ENCODE results near the gene DNAH3.
"Not testable (repeated sequence)": the region's sequence is repeated elsewhere in the genome, so short reads cannot be mapped to it uniquely, and the experiment has no call there.

The DNAH3 gene

DNA sequence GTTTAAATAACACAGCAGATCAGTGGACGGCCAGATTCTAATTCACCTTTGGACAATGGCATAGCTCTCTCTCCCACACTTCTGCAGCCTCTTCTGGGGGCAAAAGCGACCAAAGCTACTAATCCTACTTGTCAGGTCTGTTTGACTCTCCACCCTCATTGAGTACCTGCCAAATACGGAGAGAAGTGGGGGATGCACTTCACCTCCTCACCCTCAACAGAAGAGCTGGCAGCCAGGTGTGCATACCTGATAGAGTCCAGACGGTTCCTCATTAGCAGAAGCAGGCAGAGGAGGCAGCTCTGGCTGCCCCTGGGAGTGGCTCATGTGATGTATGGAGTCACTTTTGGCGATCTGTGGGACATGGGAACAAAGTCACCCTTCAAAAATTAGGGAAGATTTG is 4.9 kb downstream of the DNAH3 start:
- TF ChIP-seq POLR2AphosphoS5 (IDR thresholded peaks at IDR 0.05; ENCODE audit: low read depth, low read length) (no peak), POLR2A (IDR thresholded peaks at IDR 0.05; ENCODE audit: low read depth, low read length) (no peak), TAF1 (IDR thresholded peaks at IDR 0.05; ENCODE audit: borderline replicate concordance, low read depth, low read length) (no peak)
- no peak for DNase-seq (ENCODE audit: insufficient read length)
- no peak for FAIRE-seq

DNA sequence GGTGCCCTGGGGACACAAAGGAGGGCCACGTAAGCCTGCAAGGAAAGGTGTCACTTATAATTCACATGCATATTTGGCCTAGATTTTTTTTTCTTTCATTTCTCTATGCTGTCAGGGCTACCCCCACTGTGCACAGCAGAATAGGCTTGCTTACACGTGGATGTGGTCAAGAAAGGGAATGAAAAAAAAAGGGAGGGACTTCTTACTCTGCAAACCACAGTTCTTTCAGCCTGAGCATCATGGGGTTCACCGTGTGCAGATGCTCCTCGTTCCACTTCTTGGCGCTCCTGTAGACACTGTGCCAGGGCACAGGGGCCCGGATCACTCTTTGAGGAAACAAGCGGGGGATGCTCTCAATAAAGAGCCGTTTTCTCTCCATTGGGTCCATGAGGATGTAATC is 16.6 kb downstream of the DNAH3 start:
- no peak for TF ChIP-seq TAF1 (IDR thresholded peaks at IDR 0.05; ENCODE audit: borderline replicate concordance, low read depth, low read length)
- TF ChIP-seq POLR2AphosphoS5 (IDR thresholded peaks at IDR 0.05; ENCODE audit: low read depth, low read length) = no peak
- TF ChIP-seq POLR2A (IDR thresholded peaks at IDR 0.05; ENCODE audit: low read depth, low read length) = no peak
- FAIRE-seq = no peak
- DNase-seq (ENCODE audit: insufficient read length) = no peak

DNA sequence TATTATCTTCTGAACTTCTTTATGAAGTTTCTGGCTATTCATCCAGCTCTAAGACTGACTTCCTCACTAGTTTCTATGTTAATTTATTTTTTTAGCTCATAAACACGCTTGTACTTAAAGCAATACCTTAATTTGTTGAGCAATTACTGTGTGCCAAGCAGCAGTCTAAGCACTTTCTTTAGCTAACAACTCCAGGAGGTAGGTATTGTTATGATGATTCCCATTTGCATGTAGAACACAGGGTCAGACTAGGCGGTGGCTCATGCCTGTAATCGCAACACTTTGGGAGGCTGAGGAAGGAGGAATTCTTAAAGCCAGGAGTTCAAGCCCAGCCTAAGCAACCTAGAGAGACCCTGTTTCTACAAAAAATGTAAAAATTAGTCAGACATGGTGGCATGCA is 19.8 kb downstream of the DNAH3 start:
- DNase-seq (ENCODE audit: insufficient read length) = no peak
- TF ChIP-seq TAF1 (IDR thresholded peaks at IDR 0.05; ENCODE audit: borderline replicate concordance, low read depth, low read length) (no peak), POLR2AphosphoS5 (IDR thresholded peaks at IDR 0.05; ENCODE audit: low read depth, low read length) (no peak), POLR2A (IDR thresholded peaks at IDR 0.05; ENCODE audit: low read depth, low read length) (no peak)
- FAIRE-seq = no peak

DNA sequence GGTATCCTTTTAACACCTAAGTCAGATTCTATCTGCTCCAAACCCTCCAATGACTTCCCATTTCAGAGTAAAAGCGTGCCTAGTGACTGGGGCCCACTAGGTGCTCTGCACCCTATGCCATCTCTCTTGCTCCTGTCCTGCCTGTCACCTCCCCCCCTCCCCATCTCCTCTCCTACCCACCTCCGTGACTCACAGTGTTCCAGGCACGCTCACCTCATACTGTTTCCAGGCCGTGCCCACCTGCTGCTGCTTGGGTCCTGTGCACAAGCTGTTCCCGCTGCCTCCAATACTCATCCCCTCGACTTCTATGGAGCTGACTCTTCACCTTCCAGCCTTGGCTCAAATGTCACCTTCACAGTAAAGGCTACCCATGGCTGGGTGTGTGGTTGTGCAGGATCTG is 21.7 kb downstream of the DNAH3 start:
- DNase-seq (ENCODE audit: insufficient read length) (no peak), FAIRE-seq (no peak)
- TF ChIP-seq TAF1 (IDR thresholded peaks at IDR 0.05; ENCODE audit: borderline replicate concordance, low read depth, low read length) (no peak), POLR2AphosphoS5 (IDR thresholded peaks at IDR 0.05; ENCODE audit: low read depth, low read length) (no peak), POLR2A (IDR thresholded peaks at IDR 0.05; ENCODE audit: low read depth, low read length) (no peak)

DNA sequence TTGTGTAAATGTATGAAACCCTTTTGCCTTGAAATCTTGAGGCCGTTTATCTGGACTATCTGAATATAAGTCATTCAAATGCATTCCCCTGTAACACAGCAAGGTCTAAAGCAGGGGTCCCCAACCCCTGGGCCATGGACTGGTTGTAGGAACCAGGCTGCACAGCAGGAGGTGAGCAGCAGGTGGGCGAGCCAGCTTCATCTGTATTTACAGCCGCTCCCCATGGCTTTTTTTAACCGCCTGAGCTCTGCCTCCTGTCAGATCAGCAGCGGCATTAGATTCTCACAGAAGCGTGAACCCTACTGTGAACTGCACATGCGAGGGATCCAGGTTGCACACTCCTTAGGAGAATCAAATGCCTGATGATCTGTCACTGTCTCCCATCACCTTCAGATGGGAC is 24.1 kb downstream of the DNAH3 start:
- FAIRE-seq (no peak), DNase-seq (ENCODE audit: insufficient read length) (no peak)

DNA sequence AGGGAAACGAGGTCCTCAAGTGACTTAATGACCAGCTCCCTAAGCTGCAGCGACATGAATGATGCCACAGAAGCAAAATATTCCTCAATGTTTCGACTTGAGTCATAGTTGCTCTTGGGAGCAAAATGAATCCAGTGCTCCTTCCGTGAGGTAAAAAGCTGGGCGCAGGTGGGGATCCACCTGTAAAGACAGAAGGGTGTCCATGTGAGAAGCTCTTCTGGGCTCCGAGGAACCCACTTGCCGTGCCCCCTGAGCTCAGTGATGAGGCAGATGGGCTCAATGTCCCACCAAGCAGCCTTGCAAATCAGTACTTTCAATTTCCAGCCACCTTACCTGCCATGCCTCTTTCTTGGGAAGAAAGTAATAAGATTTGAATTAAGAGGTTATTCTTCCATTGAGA is 25.5 kb downstream of the DNAH3 start:
- TF ChIP-seq TAF1 (IDR thresholded peaks at IDR 0.05; ENCODE audit: borderline replicate concordance, low read depth, low read length) = no peak
- no peak for TF ChIP-seq POLR2A (IDR thresholded peaks at IDR 0.05; ENCODE audit: low read depth, low read length)
- no peak for TF ChIP-seq POLR2AphosphoS5 (IDR thresholded peaks at IDR 0.05; ENCODE audit: low read depth, low read length)
- FAIRE-seq = no peak

More for the DNA sequence above, 24.1 kb downstream of the DNAH3 start:
- no peak for TF ChIP-seq TAF1 (IDR thresholded peaks at IDR 0.05; ENCODE audit: borderline replicate concordance, low read depth, low read length)
- no peak for TF ChIP-seq POLR2AphosphoS5 (IDR thresholded peaks at IDR 0.05; ENCODE audit: low read depth, low read length)
- TF ChIP-seq POLR2A (IDR thresholded peaks at IDR 0.05; ENCODE audit: low read depth, low read length) = no peak

DNA sequence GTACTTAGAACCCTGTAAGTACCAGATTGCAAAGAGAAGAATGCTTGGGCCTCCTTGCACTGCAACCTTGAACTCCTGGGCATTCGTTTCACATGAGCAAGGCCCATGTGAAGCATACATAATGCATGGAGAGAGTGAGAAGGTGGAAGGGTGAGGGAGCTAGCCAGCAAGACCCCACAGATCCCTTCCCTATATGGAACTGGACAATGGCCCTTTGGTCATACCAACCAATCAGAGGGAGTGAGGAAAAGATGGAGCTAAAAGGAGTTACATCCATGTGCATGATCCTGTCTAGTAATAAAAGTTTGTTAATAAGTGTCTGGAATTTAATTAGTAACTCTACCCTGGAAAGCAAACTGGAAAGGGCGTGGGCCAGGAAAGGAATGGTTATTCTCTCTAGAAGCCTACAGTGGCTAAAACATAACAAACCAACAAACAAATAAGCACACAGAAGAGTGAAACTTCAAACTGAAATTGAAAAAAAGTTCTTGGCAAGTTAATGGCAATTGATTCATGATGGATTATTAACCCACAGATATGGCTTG is 29.6 kb downstream of the DNAH3 start:
- DNase-seq (ENCODE audit: insufficient read length) = no peak
- no peak for TF ChIP-seq POLR2AphosphoS5 (IDR thresholded peaks at IDR 0.05; ENCODE audit: low read depth, low read length)
- TF ChIP-seq POLR2A (IDR thresholded peaks at IDR 0.05; ENCODE audit: low read depth, low read length) = no peak
- no peak for TF ChIP-seq TAF1 (IDR thresholded peaks at IDR 0.05; ENCODE audit: borderline replicate concordance, low read depth, low read length)
- FAIRE-seq = no peak

More for the DNA sequence above, 25.5 kb downstream of the DNAH3 start:
- no peak for DNase-seq (ENCODE audit: insufficient read length)

DNA sequence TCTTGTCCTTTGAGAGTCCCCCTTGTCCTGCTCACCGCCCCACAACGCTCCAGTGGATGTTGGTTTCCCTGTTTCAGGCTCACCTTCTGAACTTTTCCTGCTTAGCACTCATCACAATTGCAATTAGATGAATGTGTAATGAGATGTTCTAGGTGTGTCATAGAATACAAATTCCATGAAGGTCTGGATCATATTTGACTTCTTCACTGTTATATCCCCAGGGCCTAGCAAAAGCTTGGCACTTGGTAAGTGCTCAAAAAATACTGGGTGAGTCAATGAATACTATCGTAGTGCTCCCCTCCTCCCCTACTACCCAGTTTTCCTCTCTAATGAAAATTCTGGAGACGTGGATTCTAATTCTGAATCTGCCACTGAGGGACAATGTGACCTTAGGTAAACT is 33.1 kb downstream of the DNAH3 start:
- DNase-seq (ENCODE audit: insufficient read length) (no peak), FAIRE-seq (no peak)
- TF ChIP-seq POLR2A (IDR thresholded peaks at IDR 0.05; ENCODE audit: low read depth, low read length) (no peak), POLR2AphosphoS5 (IDR thresholded peaks at IDR 0.05; ENCODE audit: low read depth, low read length) (no peak), TAF1 (IDR thresholded peaks at IDR 0.05; ENCODE audit: borderline replicate concordance, low read depth, low read length) (no peak)

DNA sequence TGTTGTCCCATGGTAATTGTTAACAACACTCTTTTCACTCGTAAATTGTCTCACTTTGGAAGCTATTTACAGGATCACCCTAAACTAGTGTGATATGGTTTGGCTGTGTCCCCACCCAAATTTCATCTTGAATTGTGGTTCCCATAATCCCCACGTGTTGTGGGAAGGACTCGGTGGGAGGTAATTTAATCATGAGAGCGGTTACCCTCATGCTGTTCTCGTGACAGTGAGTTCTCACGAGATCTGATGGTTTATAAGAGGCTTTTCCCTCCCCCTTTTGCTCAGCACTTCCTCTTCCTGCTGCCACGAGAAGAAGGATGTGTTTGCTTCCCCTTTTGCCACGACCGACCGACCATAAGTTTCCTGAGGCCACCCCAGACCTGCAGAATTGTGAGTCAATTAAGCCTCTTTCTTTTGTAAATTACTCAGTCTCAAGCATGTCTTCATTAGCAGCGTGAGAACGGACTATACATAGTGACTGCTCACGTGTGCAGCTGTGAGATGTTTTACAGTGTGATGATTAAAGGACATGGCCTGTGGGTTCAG is 34.4 kb downstream of the DNAH3 start:
- peak; percentile 17 for FAIRE-seq
- DNase-seq (ENCODE audit: insufficient read length) = no peak
- TF ChIP-seq TAF1 (IDR thresholded peaks at IDR 0.05; ENCODE audit: borderline replicate concordance, low read depth, low read length) (no peak), POLR2A (IDR thresholded peaks at IDR 0.05; ENCODE audit: low read depth, low read length) (no peak), POLR2AphosphoS5 (IDR thresholded peaks at IDR 0.05; ENCODE audit: low read depth, low read length) (no peak)

DNA sequence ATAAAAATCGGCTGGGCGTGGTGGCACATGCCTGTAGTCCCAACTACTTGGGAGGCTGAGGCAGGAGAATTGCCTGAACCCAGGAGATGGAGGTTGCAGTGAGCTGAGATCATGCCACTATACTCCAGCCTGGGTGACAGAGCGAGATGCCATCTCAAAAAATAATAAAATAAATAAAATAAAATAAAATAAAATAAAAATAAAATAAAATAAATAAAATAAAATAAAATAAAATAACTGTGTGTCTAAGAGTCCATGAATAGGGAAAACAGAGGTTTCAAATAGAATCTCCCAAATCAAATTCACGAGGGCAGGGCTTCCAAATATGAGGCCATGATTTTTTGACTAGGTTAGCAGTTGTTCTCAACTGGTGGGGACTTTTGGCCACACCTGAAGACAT is 35.1 kb downstream of the DNAH3 start:
- not testable (repeated sequence) for FAIRE-seq; DNase-seq (ENCODE audit: insufficient read length)

DNA sequence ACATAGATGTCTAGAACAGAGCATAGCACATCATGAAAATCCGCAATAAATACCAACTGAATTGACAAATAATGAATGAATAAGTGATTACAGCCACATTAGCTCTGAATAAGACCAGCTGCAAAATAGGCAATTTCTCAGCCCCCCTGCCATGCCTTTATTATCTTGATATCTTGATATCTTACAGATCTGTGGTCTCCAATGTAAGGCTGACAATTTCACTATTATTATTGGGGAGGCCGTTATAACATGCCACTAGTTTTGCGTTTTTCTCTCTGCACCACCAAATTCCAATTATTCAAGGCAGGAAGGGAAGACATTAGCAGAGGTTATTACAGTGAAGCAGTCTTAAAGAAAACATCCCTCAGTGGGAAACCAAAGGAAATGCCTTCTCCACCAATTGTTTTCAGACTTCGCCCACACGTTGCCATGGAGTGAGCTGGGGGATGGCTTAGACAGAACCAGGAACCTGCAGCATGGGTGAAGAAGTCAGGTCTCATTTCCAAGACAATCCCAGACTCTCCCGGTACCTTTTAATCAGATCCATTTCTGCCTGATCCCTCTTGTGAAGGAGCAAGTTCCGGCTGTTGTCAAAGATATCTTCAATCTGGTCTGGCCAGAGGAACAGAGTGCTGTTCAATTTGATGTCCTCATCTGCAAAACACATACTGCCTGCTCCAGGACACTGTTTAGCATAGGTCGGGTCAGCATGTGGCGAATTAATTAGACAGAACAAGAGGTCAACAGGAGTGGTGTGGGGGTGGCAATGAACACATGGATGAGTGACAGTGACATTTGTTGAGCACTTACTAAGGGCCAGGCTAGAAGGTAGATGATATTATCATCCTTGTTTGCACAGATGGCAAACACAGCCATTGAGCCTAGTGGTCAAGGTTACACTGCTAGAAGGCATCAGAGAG is 46.4 kb downstream of the DNAH3 start:
- TF ChIP-seq TAF1 (IDR thresholded peaks at IDR 0.05; ENCODE audit: borderline replicate concordance, low read depth, low read length) (no peak), POLR2A (IDR thresholded peaks at IDR 0.05; ENCODE audit: low read depth, low read length) (no peak), POLR2AphosphoS5 (IDR thresholded peaks at IDR 0.05; ENCODE audit: low read depth, low read length) (no peak)
- FAIRE-seq = no peak
- DNase-seq (ENCODE audit: insufficient read length) = no peak
